ENCODE data around the gene LTBP1. TPM values are rescaled to one million over a fixed set of nuclear protein-coding genes. Genes with fewer than 3 reads are reported as not detected.

Gene LTBP1
- total RNA-seq, 4 donors from 2014 or later: 3.8 to 20.8 (median 11.3) TPM

DNA sequence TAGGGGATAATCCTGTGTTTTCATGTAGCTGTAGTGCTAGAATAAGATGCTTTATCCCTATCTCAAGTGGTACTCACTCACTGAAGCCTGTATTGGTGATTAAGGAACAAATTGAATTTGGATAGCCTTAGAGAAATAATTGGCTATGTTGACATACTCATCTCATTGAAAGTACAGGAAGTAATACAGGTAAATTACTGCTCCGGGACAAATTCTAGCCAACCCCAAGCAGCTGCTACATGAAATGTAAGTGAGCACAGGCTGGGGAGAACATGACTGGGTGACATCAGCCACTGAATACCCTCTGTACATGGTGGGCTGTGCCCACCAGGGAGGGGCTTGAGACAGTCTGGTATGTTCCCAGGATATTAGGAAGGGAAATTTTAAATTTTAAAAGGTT lies 341.3 kb downstream of the LTBP1 start:
- WGBS, 2 donors: 40 to 95% methylated on average over 1 of the region's 1 CpG
- DNase-seq (ENCODE audit: low spot score in 2 of 2): no peak
- H3K4me3 ChIP-seq (ENCODE audit: low read depth, poor library complexity, severe bottlenecking): no peak overlapping the region
- intact Hi-C loops (cut with DNase I; ENCODE audit: low total_unique reads): no loop called here
- TF ChIP-seq, protein P1, sequence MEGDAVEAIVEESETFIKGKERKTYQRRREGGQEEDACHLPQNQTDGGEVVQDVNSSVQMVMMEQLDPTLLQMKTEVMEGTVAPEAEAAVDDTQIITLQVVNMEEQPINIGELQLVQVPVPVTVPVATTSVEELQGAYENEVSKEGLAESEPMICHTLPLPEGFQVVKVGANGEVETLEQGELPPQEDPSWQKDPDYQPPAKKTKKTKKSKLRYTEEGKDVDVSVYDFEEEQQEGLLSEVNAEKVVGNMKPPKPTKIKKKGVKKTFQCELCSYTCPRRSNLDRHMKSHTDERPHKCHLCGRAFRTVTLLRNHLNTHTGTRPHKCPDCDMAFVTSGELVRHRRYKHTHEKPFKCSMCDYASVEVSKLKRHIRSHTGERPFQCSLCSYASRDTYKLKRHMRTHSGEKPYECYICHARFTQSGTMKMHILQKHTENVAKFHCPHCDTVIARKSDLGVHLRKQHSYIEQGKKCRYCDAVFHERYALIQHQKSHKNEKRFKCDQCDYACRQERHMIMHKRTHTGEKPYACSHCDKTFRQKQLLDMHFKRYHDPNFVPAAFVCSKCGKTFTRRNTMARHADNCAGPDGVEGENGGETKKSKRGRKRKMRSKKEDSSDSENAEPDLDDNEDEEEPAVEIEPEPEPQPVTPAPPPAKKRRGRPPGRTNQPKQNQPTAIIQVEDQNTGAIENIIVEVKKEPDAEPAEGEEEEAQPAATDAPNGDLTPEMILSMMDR (IDR thresholded peaks at IDR 0.05): no peak
- TF ChIP-seq POLR2A (IDR thresholded peaks at IDR 0.05): no peak

GRCh38 chr2:33289961-33290360 lies 343.2 kb downstream of the LTBP1 start:
- intact Hi-C loops (cut with DNase I; ENCODE audit: low total_unique reads): no loop called here
- no peak overlapping the region for H3K4me3 ChIP-seq (ENCODE audit: low read depth, poor library complexity, severe bottlenecking)
- DNase-seq (ENCODE audit: low spot score in 2 of 2): no peak
- TF ChIP-seq, protein P1 (IDR thresholded peaks at IDR 0.05): no peak
- no peak for TF ChIP-seq POLR2A (IDR thresholded peaks at IDR 0.05)
- 89 to 94% methylated on average over 4 of the region's 4 CpGs for WGBS, 2 donors

DNA sequence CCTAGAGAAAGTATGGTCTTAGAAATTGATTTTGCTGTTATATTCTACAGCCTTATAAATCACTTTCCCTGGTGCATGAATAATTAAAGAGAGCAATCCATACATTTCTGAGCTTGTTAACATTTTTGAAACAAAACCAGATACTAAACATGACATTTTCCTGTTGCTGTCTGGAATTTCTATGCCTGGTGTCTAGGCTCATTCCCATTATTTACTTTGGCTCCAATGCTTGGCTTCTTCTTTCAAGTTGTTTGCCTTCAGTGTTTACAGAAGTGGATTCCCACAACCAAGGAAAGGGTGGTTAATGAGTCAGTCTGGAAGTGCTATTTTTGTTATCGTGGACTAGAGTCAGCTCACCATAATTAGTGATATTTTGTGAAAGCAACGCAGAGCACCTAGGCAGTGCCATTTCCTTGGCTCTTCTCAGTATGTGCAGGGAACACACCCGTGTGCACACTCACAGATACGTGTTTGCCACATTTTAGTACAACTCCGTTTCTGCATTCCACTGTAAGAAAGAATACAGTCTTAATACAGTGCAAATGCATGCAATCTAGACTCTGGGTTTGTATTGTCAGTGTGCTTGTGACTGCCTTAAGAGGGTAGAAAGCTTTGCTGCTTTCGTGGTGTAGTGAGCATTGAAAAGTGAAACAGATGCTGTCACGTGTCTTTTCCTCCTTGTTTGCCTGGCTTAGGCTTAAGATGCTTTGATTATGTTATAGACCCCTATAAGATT lies 344.7 kb downstream of the LTBP1 start:
- TF ChIP-seq, protein P1 (IDR thresholded peaks at IDR 0.05): no peak
- TF ChIP-seq POLR2A (IDR thresholded peaks at IDR 0.05): no peak
- no peak for DNase-seq (ENCODE audit: low spot score in 2 of 2)
- H3K4me3 ChIP-seq (ENCODE audit: low read depth, poor library complexity, severe bottlenecking): no peak overlapping the region
- 24 to 48% methylated on average over 7 of the region's 7 CpGs for WGBS, 2 donors
- intact Hi-C loops (cut with DNase I; ENCODE audit: low total_unique reads): no loop called here

DNA sequence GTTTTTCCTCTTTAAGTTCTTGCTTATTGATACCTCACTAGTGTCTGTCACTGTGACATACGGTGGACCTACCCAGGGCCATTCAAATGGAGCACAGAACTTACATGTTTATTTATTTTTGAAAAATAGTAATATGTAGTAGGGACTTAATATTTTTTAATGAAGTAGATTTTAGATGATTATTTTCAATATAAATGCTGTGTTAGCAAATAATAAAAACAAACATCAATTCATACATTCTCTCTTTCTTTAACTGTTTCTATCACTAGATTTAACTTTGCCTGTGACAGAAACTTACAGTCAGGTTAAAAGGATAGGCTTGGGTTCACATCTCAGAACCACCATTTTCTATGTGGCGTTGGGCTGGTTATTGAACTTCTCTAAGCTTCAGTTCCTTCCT lies 345.3 kb downstream of the LTBP1 start:
- intact Hi-C loops (cut with DNase I; ENCODE audit: low total_unique reads): no loop called here
- no peak for DNase-seq (ENCODE audit: low spot score in 2 of 2)
- TF ChIP-seq, protein P1 (IDR thresholded peaks at IDR 0.05): no peak
- TF ChIP-seq POLR2A (IDR thresholded peaks at IDR 0.05): no peak
- WGBS, 2 donors: 82 to 86% methylated on average over 2 of the region's 2 CpGs
- H3K4me3 ChIP-seq (ENCODE audit: low read depth, poor library complexity, severe bottlenecking): no peak overlapping the region

DNA sequence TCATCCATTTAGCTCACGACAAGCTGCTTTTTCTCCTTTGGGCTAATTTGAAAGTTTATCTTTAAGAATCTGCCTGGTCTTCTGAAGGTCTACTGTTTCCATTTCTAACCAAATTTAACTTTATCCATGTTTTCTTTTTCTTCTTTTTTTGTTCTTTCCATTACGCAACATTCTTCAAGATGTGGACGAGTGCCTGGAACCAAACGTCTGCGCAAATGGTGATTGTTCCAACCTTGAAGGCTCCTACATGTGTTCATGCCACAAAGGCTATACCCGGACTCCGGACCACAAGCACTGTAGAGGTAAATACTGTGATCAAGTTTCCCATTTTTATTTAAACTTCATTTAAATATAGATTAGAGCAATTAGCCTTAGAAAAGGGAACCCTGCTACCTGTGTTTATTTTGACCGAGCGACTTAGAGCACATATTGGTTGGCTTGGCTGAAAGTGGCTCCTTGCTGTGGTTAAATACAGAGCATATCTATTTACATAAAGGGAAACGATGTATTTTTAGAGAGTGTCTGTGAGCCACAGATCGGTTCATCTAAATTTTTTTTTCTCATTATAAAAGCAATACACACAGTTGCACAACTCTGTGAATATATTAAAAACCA lies 346.3 kb downstream of the LTBP1 start:
- intact Hi-C loops (cut with DNase I; ENCODE audit: low total_unique reads): no loop called here
- no peak overlapping the region for H3K4me3 ChIP-seq (ENCODE audit: low read depth, poor library complexity, severe bottlenecking)
- no peak for DNase-seq (ENCODE audit: low spot score in 2 of 2)
- 74 to 75% methylated on average over 11 of the region's 11 CpGs for WGBS, 2 donors
- TF ChIP-seq, protein P1 (IDR thresholded peaks at IDR 0.05): no peak
- no peak for TF ChIP-seq POLR2A (IDR thresholded peaks at IDR 0.05)

Measured in lower leg skin (tissue), 4 donors.